HG02610 (cell line): ENCODE data around the gene TAF13.

Experiments used
- ATAC-seq: cut with Tn5 transposase; IDR thresholded peaks from one replicate; pipeline ENCODE4 v1.9.1; 2021; ENCODE audit warnings: mild to moderate bottlenecking, moderate library complexity; ENCODE audit not compliant: unreplicated experiment

TAF13 gene, protein sequence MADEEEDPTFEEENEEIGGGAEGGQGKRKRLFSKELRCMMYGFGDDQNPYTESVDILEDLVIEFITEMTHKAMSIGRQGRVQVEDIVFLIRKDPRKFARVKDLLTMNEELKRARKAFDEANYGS

DNA sequence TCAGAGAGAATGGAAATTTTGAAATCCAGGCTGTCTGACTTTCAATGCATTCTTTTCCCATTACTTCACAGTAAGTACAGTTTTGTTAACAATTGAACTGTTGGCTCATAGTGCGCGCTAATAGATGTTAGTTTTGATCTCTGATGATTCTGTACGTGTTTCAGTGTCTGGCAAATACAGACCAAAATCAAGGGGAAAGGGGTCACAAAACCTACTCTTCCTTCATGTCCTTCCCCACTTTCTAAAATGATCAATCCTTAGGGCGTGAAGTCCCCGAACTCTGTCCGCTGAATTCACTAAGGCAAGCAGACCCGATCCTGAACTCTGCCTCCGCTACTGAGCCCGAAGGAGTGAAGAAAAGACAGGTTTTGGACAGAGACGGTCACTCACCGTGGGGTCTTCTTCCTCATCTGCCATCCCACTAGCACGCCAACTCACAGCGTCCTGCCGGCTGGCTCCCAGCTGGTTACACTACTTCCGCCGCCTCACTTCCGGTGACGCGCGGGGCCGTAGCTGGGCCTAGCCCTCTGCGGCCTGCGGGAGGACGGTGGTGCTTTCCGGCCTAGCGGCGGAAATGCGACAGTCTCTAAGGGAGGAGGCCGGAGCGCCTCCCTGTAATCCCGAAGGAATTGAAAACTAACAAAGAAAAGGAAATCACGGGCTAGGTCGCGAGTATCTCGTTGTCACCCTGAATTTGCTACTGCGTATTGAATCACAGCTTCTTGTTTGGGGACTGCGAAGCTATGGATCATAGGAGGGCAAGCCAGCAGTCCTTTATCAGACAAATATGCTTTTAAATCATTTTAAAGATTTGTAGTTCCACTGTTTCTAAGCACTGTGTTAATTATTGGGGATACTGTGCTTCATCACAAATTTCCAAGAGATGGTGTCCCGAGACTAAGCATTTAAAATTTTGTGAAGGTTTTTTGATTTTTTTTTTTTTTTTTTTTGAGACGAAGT is at the start of gene TAF13:
TSS of gene TAF13 (minus strand) at position 473 of the 960 bp plus-strand sequence. CDS start at position 417, 56 bp downstream.
- peak; percentile 100 for ATAC-seq

DNA sequence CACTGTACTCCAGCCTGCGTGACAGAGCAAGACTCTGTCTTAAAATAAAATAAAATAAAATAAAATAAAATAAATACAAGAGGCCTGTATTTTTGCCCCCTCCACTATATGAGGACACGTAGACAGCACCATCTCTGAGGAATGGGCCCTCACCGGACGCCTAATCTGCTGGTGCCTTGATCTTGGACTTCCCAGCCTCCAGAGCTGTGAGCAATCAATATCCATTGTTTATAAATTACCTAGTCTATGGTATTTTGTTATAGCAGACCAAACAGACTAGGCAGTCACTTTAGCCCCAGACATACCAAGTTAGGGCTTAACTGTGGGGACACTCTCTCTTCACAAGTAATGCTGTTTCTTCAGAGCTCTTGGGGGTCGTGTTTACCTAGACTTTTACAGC is 44.6 kb upstream of the TAF13 start:
- ATAC-seq: no peak

DNA sequence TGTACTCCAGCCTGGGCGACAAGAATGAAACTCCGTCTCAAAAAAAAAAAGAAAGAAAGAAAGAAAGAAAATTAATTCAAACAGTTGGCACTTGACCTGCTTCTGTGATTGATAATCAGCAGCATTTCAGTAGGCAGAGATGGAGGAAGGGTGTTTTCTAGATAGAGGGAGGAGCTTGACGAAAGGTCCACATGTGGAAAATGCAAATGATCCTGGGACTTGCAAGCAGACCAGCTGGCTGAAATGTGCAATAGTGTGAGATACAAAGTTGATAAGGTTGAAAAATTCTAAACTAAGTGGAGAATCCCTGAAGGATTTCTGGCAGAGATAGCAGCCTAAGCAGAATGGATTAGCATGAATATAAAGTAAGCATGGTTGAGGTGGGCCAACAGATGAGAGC is 42.3 kb upstream of the TAF13 start:
- ATAC-seq: no peak

DNA sequence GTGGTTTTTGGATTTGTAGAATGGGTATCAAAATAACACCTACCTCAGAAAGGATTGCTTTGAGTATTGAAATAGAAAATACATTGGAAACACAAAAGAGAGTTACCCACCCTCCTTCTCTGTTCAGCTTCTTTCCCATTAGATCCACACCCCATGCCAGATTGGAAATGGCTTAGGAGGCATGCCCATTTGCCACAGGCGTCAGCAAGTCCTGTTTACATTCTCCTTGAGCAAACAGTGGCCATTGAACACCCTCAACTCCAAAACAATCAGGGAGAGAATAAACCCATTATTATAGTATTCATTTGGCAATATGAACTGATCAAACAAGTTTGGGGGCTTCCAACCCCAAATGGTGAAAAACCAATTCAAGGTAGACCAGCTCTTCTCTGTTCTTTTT is 40.5 kb upstream of the TAF13 start:
- ATAC-seq: no peak

DNA sequence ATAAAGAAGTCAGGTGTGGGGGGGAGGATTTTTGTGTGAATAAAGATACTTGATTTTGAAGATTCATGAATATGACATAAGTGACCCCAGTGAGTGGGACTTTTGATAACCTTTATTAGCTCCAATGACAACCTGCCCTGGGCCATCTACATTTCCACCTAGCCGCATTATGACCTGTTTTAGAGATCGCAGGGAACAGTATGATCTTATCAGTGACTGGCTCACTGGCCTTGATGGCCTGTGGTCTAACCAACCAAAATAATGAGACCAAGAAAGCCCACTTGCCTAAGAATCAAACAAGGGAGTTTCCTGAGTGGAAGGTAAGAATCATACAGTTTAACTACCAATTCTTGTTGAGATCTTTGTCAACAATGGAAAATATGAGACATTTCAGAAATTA is 39.9 kb upstream of the TAF13 start:
- no peak for ATAC-seq

DNA sequence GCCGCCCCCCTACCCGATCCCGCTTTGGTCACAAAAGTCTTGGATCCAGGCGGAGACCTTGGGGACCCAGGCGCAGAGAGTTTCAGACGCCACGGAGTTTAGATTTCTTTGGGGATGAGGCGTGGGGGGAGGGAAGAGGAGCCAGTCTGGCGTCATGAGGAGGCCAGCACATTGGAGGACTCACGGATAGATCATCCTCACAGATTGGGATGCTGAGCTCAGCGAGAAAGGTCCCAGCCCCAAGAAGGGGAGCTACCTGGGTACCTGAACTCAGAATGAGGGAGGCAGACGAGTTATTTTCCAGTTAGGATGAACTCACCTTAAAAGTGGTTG is 38.5 kb upstream of the TAF13 start:
- no peak for ATAC-seq

DNA sequence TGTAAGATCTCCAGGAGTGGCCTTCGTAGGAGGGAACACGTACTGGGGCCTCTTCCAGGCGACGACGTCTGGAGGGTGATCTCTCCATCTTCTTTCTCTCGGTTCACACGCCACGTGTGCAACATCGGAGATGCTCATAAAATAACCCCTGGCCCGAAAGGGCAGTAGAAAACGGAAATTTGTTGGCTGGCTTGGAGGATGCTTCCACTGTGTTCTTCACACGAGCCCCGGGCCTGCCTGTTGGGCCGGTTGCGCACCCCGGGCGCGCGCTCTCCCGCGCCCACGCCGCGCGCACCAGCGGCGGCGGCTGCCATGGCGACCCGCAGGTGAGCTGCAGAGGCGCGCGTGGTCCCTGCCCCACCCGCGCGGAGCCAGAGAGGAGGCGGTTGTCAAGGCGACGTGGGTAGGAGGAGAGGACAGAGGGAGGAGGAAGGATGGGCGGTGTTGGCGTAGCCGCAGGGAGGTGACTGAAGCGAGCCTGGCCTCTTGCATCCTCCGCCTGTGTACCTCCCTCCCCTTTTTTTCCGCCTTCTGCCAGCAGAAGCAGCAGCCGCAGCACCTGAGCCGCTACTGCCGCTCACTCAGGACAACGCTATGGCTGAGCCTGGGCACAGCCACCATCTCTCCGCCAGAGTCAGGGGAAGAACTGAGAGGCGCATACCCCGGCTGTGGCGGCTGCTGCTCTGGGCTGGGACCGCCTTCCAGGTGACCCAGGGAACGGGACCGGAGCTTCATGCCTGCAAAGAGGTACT is 38.0 kb upstream of the TAF13 start, which contains the start of gene ELAPOR1:
TSS of gene ELAPOR1 (plus strand) at position 526 of the 752 bp plus-strand sequence. CDS start at position 595, 69 bp downstream.
- ATAC-seq: peak; percentile 33

DNA sequence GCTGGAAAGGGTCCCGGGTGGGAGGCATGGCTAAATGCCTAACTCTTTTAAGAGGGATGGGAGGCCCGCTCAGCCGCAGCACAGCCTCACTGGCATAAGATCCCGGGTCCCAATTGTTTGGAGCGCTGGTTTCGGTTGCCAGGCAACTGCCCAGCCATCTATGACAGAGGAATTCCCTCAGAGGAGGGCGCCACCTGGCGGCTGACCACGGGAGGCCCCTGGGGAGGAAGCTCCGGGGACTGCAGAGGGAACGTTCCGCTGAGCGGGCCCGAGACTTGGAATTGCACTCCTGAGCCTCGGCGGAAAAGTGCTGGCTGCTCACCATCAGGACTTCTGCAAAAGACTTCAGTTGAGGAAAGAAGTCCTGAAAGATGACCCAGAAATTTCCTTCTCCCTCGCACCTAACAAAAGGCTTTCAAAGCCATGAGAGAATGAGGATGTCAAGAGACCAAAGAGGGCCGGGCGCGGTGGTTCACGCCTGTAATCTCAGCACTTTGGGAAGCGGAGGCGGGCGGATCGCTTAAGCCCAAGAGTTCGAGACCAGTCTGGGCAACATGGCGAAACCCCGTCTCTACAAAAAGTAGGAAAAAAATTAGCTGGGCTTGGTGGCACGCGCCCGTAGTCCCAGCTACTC is 37.0 kb upstream of the TAF13 start:
- ATAC-seq: peak; percentile 57

DNA sequence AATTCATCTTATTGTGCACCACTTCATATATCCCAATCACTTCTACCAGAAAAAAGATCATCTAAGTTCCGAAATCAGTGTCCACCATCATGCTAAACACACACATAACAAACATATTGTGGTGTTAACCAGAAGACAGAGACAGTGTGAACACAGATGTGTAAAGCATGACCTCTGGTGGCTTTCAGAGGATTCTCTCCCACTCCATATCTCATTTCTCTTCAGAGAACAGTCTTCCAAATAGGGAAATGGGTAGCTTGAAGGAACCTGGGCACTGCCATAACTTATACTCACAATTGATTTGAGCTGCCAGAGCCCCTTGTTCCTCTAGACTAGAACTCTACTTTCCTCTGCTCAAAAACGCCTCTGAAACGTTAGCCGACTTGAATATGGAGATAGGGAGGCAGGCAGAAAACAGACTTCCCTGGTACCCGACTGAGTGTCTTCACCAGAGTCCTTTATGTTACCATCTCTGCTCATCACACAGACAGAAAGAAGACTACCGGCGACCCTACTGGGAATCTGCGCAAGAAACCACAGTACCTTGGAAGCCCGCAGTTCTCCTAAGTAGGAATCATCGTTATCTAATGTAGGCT is 36.4 kb upstream of the TAF13 start:
- peak; percentile 36 for ATAC-seq

DNA sequence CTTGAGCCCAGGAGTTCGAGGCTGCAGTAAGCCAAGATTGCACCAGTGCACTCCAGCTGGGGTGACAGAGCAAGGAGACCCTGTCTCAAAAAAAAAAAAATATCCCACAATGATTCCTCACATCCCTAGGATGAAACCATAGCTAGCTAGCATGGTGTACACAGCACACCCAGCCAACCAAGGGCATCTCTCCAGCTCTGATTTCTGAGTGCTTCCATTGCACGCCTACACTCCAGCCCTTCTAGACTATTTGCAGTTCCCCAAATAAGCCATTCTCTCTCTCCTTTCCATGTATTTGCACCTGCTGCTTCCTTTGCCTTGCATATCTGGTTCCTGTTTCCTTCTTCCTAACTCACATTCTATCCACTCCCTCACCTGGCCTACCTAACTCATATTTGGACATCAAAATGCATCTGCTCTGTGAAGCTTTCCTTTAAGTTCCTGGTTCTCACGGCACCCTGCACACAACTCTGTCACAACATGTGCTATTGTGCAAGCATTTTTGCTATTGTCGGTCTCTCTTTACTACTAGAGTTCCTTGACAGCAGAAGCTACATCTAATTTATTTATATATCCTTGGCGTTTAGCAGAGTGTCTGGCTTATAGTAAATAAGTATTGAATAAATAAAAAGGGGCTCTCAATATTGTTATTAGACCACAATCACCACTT is 35.7 kb upstream of the TAF13 start:
- ATAC-seq: no peak

DNA sequence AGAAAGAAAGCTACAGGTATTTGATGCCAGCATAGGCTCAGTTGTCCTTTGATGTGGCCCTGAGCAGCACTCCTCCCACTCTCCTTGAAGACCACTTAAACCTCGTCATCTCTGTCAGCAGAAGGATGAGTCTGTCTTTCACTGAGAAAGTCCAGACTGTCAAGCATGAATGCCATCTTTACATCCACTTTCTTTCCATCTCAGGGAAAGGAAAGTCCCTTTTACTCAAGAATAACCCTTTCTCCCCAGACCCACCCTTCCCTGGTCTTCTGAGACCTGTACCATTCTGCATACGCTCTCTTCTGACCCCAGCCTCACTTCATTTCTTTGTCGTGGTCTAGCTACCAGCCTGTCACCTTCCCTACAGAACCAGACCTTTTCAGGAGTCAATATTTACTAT is 34.1 kb upstream of the TAF13 start:
- peak; percentile 24 for ATAC-seq

DNA sequence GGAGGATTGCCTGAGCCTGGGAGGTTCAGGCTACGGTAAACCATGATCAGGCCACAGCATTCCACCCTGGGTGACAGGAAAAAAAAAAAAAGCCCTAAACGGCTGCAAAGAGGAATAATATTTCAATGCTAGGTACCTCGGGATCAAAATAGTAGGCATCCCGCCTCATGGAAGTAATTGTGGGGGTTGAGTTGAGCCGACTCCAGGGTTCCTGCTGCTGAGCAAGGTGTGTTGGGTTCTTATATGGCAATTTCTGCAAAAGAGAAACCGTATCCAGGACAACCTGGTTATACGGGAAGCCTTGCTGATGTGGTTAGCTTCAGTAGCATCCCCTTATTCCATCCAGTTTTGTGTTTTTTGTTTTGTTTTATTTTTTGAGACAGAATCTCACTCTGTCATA is 32.0 kb upstream of the TAF13 start:
- no peak for ATAC-seq

DNA sequence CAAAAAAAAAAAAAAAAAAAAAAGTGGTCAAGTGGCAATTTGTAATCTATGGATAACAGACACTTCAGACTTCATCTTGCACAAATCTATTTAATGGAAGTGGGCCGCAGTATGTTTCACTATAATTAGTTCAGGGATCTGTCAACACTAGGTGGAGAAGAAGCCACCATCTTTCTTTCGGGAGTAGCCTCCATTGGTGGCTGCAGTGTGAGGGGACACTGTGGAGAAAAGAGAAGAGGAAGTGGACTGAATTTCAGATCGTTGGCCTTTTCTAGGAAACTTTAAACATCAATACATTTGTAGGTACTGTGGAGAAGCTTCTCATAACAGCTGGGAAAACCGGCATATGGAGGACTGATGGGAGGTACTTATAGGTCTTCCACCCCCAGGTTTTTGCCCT is 30.1 kb upstream of the TAF13 start:
- ATAC-seq: no peak

DNA sequence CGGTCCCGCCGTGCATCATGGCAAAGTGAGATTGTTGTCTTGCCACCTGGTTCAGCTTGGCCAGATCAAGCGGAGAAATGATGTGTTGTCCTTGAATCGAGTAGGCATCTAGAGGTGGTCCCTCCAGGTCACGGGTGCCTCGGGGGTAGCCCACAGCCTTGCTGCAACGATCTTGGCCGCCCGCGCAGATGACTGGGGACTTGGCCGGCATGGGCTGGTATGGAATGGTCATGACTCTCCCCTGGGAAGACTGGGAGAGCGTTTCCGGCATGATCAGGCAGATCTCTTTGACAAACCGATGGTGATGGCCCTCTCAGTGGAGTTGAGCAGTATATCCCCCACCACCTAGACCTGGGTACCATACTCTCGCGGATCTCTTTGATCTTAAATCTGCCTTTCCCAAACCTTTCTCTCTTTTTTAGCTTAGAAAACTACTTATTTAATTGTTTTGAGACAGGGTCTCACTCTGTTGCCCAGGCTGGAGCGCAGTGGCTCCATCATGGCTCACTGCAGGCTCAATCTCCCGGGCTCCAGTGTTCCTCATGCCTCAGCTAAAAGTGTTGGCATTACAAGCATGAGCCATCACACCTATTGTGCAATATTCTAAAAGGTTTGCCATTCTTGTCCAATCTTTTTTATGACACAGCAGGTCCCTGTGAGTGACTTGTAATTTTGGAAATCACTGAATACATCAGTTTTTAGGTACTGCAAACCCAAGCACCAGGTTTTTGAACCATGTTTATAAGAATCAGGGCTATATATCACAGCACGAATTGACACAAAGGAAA is 28.8 kb upstream of the TAF13 start:
- no peak for ATAC-seq

DNA sequence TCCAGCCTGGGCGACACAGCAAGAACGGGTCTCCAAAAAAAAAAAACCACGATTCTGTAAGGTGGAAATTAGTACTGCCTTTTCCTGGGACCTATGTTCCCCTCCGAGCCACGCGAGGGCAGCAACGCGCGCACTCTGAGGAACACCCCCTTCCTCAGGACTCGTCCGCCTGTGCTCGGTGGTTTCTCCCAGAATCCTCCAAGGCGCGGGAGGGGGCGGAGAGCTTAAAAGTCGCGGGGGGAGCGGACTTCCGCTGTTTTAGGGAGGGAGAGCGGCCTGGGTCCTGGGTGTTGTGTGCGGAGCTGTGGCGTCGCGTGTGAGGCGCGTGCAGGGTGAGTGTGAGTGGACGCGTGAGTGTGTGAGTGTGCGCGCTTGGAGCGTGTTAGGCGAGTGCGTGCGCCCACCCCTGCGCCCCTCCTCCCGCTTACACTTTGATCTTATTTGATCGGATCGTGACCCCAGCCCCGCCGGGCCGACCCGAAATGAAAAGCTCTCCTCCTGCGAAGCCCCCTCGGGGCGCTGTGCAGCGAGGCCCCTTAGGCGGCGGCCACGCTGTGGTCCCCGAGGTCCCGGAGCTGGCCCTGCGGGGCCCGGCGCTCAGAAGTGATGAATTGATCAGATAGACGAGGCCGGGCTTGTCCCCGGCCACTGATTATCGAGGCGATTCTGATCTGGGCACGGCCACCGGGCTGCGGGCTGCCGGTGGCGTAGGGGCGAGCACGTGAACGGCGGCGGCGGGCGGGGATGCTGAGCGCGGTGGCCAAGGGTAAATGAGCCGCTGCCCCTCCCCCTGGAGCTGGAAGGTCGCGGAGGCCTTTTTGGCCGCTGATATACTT is 24.4 kb upstream of the TAF13 start:
- ATAC-seq: peak; percentile 89

DNA sequence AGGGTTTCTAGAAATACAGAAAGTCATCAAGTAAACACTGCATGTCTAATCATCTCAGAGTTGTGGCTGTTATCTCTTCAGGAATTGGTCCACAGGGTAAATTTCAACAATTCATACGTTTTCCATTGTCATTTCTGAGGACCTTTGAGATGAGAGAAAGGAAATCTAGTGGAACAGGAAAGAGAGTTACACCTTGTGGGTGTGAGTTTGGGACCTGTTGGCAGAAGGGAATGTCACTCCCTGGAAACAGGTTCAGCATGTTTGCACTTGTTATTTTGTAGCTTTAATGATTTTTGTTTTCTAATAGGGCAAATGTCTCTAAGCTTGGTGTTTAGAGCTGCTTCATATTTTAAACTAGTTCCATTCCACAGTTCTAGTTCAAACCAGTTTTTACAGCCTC is 20.3 kb upstream of the TAF13 start:
- ATAC-seq: no peak

DNA sequence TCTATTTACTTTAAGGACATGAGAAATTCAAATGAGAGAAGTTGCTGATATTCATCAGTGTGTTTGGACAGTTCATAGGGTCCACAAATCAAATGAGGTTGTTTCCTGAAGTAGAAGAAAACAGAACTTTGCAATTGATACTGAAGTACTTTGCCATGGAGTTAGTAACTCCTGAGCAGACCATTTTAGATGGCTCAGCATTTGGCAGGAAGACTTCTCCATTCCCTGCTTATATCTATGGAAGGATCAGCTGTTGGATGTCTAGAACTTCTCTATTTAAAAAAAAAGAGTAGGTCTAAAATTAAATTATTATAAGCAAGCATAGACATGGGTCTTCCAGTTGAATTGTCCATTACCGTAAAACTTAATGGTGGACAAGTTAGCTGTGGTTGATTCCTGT is 19.8 kb upstream of the TAF13 start:
- ATAC-seq: no peak

DNA sequence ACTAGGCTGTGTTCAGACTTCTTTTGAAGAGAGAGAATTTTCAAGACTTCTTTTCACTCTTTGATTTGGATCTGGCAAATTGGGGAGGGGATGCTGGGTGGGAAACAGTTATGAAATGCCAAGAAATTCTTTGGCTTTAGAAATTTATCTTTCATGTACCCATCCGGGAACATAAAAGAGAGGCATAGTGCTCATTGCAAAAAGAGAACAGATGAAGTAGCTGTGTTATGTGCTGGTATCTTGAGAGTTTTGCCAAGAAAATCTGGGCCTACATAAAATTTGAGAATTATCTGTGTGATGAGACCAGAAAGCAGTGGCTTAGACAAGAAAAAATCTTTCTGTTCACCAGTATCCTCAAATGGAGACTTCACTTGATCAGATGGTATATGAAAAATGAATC is 19.1 kb upstream of the TAF13 start:
- no peak for ATAC-seq

DNA sequence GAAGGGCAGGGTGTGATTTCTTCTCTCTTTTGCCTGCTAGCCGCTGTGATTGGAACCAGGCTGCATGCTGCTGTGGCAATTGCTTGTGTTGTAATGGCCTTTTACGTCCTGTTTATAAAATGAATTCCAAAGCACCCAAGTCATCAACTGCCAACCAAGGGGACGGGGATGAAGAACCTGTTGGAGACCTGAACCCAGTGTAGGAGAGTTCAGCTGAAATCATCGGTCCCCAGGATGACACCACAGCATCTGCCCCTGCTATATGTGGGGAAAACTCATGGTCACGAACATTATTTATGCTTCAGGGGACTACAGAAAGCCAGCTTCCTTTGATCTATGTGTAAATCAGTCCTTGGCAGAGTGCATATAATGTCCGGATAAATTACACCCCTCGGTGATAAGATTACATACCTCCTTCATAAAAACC is 18.6 kb upstream of the TAF13 start:
- ATAC-seq: no peak
